Activated CD8-positive, alpha-beta T cell treated with anti-CD3 and anti-CD28 coated beads for 36 hours (primary cell): ENCODE data around the gene UBIAD1. TPM values are rescaled to one million over a fixed set of nuclear protein-coding genes. Genes with fewer than 3 reads are reported as not detected.

Experiments
- ATAC-seq: fragments of 200-7000 bp; cut with Tn5 transposase; one replicate; pipeline ENCODE4 v1.10.0; 2021; ENCODE audit warnings: mild to moderate bottlenecking, moderate library complexity
- CTCF ChIA-PET: fragments of 350-600 bp; sonication (Branson Sonifier 250); formaldehyde crosslinking; loops from one replicate; lab custom pipeline; 2021; ENCODE audit warnings: antibody characterized with exemption; lab: Charles Lee
- POLR2A ChIA-PET: fragments of 350-600 bp; sonication (Branson Sonifier 250); formaldehyde crosslinking; loops from one replicate; lab custom pipeline; 2021; ENCODE audit warnings: antibody characterized with exemption; lab: Charles Lee
- DNase-seq: peaks from one replicate; pipeline ENCODE4 v3.0.0-alpha.2; 2020
- H3K27ac Mint-ChIP-seq: one replicate; pipeline ENCODE4 v1.8.0; 2021; ENCODE audit warnings: mild to moderate bottlenecking, mixed read lengths
- H3K27me3 Mint-ChIP-seq: one replicate; pipeline ENCODE4 v1.8.0; 2021; ENCODE audit warnings: mixed read lengths
- H3K36me3 Mint-ChIP-seq: one replicate; pipeline ENCODE4 v1.8.0; 2021; ENCODE audit warnings: low read depth, mixed read lengths
- H3K4me1 Mint-ChIP-seq: one replicate; pipeline ENCODE4 v1.8.0; 2021; ENCODE audit warnings: low read depth, mixed read lengths
- H3K4me3 Mint-ChIP-seq: one replicate; pipeline ENCODE4 v1.8.0; 2021; ENCODE audit warnings: mild to moderate bottlenecking, moderate library complexity, mixed read lengths
- H3K9me3 Mint-ChIP-seq: one replicate; pipeline ENCODE4 v1.8.0; 2021; ENCODE audit warnings: mixed read lengths
- CTCF ChIP-seq: fragments of 200-600 bp; IDR thresholded peaks from one replicate; pipeline ENCODE4 v1.8.0; 2022; ENCODE audit warnings: antibody characterized with exemption, mild to moderate bottlenecking
- intact Hi-C: fragments of 100-400 bp; cut with micrococcal nuclease; formaldehyde crosslinking; loops from one replicate; pipeline ENCODE4 v1.10.0; 2022
- total RNA-seq, 2 experiments: library from RNA; stranded (reverse); gene quantifications; one replicate each; pipeline ENCODE4 v1.2.3, GENCODE V29; 2021

The UBIAD1 gene
- total RNA-seq, 2 experiments from 2014 or later: 24.0 to 26.2 TPM

DNA sequence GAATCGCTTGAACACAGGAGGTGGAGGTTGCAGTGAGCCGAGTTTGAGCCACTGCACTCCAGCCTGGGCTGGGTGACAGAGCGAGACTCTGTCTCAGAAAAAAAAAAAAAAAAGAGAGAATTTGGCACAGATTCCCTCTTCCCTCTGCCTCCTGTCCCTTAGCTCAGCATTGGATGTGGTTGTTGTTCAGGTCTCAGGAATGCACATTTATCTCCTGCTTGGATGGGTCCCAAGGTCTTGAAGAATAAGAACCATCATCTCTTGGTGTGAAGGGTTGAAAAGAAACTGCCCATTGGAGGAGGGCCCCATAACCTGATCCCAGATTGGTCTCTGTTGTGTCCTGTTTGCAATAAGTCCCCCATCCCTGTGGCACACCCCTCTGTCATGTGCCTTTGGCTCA, 34.9 kb downstream of the UBIAD1 start:
- Mint-ChIP-seq H3K4me1 (peaks cover 3% of the 10 kb centered on the region), H3K9me3 (no peaks in the 10 kb centered on the region), H3K36me3 (no peaks in the 10 kb centered on the region), H3K27me3 (no peaks in the 10 kb centered on the region), H3K27ac (no peak overlapping the region), H3K4me3 (no peak overlapping the region)
- no peak for DNase-seq
- CTCF ChIA-PET: no interaction called here
- TF ChIP-seq CTCF: no peak
- ATAC-seq: no peak
- POLR2A ChIA-PET: no interaction called here
- intact Hi-C loops: no loop called here

- ChIA-PET CTCF (interaction anchor here (1.1 kb wide), 1 partner anchor 336 kb away, joined by 3 read pairs; no protein-coding TSS in a partner anchor), POLR2A (no interaction called here)
- peaks cover 3% of the 10 kb centered on the region for H3K4me1 Mint-ChIP-seq
- no peaks in the 10 kb centered on the region for H3K36me3 Mint-ChIP-seq
- no peak for TF ChIP-seq CTCF
- no peak overlapping the region for H3K4me3 Mint-ChIP-seq
- H3K9me3 Mint-ChIP-seq: no peaks in the 10 kb centered on the region
- ATAC-seq (no peak), DNase-seq (no peak)
- no peak overlapping the region for H3K27ac Mint-ChIP-seq
- H3K27me3 Mint-ChIP-seq: no peaks in the 10 kb centered on the region
- intact Hi-C loops: no loop called here
These were observed 35.8 kb downstream of the UBIAD1 start for GRCh38 chr1:11308699-11309224.

- Mint-ChIP-seq H3K9me3 (no peaks in the 10 kb centered on the region), H3K36me3 (no peaks in the 10 kb centered on the region), H3K27me3 (no peaks in the 10 kb centered on the region), H3K4me3 (no peak overlapping the region), H3K4me1 (peaks cover 3% of the 10 kb centered on the region), H3K27ac (no peak overlapping the region)
- POLR2A ChIA-PET: no interaction called here
- intact Hi-C loops: no loop called here
- TF ChIP-seq CTCF: no peak
- DNase-seq (no peak), ATAC-seq (no peak)
- CTCF ChIA-PET: interaction anchor here (1.1 kb wide), 1 partner anchor 336 kb away, joined by 3 read pairs; no protein-coding TSS in a partner anchor
These were observed 36.4 kb downstream of the UBIAD1 start for GRCh38 chr1:11309385-11309784.

DNA sequence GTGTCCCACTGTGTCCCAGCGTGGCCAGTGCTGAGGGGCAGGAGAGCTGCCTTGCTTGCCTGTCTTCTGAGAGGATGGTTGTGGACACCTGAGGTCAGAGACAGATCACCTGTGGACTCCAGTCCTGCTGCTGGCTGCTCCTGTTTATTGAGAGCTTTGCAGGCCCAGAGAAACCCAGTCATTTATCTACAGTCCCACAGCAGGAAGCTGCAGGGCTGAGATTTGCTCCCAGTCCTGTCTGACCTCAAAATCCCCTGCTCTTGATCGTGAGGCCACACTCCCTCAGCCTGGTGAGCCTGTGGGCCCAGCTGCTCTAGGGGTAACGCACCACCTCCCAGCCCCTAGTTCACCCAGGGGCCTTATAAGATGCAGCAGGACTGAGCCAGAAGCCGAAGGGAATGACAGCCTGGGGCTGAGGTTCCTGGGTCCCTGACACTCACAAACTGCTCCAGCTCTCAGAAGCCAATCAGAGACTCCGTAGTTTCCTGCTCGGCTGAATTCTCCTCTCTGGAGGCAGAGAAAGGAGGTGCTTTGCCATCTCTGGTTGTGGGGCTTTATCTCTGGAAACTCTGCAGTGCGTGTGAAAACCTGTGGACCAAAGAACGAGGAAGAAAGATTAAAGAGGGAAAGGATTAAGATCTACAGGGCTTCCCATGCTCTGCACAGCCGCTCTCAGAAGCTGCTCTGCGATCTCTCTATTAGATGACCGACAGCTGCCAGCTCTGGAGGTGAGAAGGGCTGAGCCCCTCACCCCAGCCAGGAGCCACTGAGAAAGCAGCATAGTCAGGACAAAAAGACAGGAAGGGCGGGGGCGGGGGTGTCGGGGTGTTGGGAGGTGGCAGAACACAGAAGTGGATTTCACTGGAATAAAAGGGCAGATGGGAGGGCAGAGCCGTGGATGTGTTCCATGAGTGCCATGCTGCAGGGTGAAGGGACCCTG, 39.1 kb downstream of the UBIAD1 start:
- ChIA-PET POLR2A (no interaction called here), CTCF (interaction anchor here (1.0 to 1.3 kb wide), 3 partner anchors 8 to 331 kb away, joined by 3 to 5 read pairs (median 4); no protein-coding TSS in a partner anchor)
- Mint-ChIP-seq H3K27ac (no peak overlapping the region), H3K4me1 (peaks cover 3% of the 10 kb centered on the region), H3K4me3 (no peak overlapping the region), H3K27me3 (no peaks in the 10 kb centered on the region), H3K36me3 (no peaks in the 10 kb centered on the region), H3K9me3 (no peaks in the 10 kb centered on the region)
- DNase-seq (no peak), ATAC-seq (no peak)
- intact Hi-C loops: no loop called here
- no peak for TF ChIP-seq CTCF

DNA sequence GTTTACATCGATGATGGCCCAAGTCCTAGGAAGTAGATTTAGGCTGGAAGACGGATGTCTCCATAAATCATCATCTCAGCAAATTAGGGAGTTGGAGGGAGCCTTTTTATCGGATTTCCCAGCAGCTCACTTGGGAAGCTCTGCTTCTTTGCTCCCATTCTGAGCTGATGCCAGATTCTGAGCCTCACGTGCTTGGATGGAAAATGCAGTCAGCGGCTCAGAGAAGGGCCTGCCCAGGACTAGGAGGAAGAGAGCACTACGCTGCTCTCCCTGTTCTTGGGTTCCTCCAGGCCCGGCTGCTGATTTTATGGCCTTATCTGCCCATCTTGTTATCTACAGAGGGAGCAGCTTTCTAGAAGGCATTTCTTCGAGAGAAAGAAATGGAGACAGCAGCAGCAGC, 42.0 kb downstream of the UBIAD1 start:
- H3K4me1 Mint-ChIP-seq: peaks cover 5% of the 10 kb centered on the region
- no peak overlapping the region for H3K4me3 Mint-ChIP-seq
- ATAC-seq (no peak), DNase-seq (no peak)
- H3K36me3 Mint-ChIP-seq: no peaks in the 10 kb centered on the region
- TF ChIP-seq CTCF: no peak
- no peaks in the 10 kb centered on the region for H3K9me3 Mint-ChIP-seq
- no peak overlapping the region for H3K27ac Mint-ChIP-seq
- H3K27me3 Mint-ChIP-seq: no peaks in the 10 kb centered on the region
- ChIA-PET CTCF (interaction anchor here (1.3 to 2.0 kb wide), 2 partner anchors 35 to 277 kb away, joined by 3 to 6 read pairs; no protein-coding TSS in a partner anchor), POLR2A (no interaction called here)
- intact Hi-C loops: no loop called here
